Natural killer cell (primary cell): Measurements from ENCODE around the gene ANGEL1. TPM values are rescaled to one million over a fixed set of nuclear protein-coding genes. Genes with fewer than 3 reads are reported as not detected.
A peak's percentile ranks its signal among the peaks of the same experiment; 100 is the strongest.

Source experiments
- ATAC-seq, 3 donors: fragments of 150-1000 bp in 2 of 3; fragments of 200-7000 bp in 1 of 3; cut with Tn5 transposase; 1 replicate in 1 of 3; 2 replicates in 2 of 3; pipeline ENCODE4 v1.10.0; 2021; ENCODE audit warnings: mild to moderate bottlenecking in 2 of 3, moderate library complexity in 2 of 3
- DNase-seq, 2 donors: peaks; one replicate each; pipeline versions ENCODE4 v3.0.0 to v3.0.0-alpha.2; 2013 to 2021; ENCODE audit warnings: mixed read lengths in 1 of 2
- H3K27ac ChIP-seq: one replicate; pipeline ENCODE4 v1.5.1; 2013; ENCODE audit warnings: mild to moderate bottlenecking, low read length
- H3K27me3 ChIP-seq: one replicate; pipeline ENCODE4 v1.6.1; 2013; ENCODE audit warnings: low read length; ENCODE audit not compliant: control insufficient read depth, insufficient read depth
- H3K36me3 ChIP-seq: one replicate; pipeline ENCODE4 v1.6.1; 2013; ENCODE audit warnings: low read length; ENCODE audit not compliant: control insufficient read depth, insufficient read depth
- H3K4me1 ChIP-seq: one replicate; pipeline ENCODE4 v1.6.1; 2013; ENCODE audit warnings: low read length; ENCODE audit not compliant: control insufficient read depth, insufficient read depth
- H3K4me3 ChIP-seq: one replicate; pipeline ENCODE4 v1.5.1; 2013; ENCODE audit warnings: low read length
- H3K9me3 ChIP-seq: one replicate; pipeline ENCODE4 v1.6.1; 2013; ENCODE audit warnings: low read length; ENCODE audit not compliant: control insufficient read depth, insufficient read depth
- H3K27ac Mint-ChIP-seq, 2 donors: one replicate each; pipeline ENCODE4 v1.8.0; 2022; ENCODE audit warnings: mild to moderate bottlenecking in 2 of 2, mixed read lengths in 2 of 2, moderate library complexity in 1 of 2
- H3K27me3 Mint-ChIP-seq, 2 donors: one replicate each; pipeline ENCODE4 v1.8.0; 2022; ENCODE audit warnings: low read depth in 2 of 2, mixed read lengths in 2 of 2
- H3K36me3 Mint-ChIP-seq: one replicate; pipeline ENCODE4 v1.8.0; 2022; ENCODE audit warnings: mixed read lengths
- H3K4me1 Mint-ChIP-seq, 2 donors: one replicate each; pipeline ENCODE4 v1.8.0; 2022; ENCODE audit warnings: mixed read lengths in 2 of 2
- H3K4me3 Mint-ChIP-seq: one replicate; pipeline ENCODE4 v1.8.0; 2022; ENCODE audit warnings: mild to moderate bottlenecking, moderate library complexity, mixed read lengths
- H3K9me3 Mint-ChIP-seq, 2 donors: one replicate each; pipeline ENCODE4 v1.8.0; 2022; ENCODE audit warnings: mixed read lengths in 2 of 2
- CTCF ChIP-seq: fragments of 200-600 bp; IDR thresholded peaks from one replicate; pipeline ENCODE4 v1.8.0; 2022; ENCODE audit warnings: antibody characterized with exemption
- WGBS: methylation state at CpG from one replicate; pipeline ENCODE4 v1.1.7; 2013; ENCODE audit warnings: missing lambda C conversion rate; ENCODE audit not compliant: insufficient coverage; 5-methylcytosine and 5-hydroxymethylcytosine counted together
- intact Hi-C: fragments of 100-400 bp; cut with micrococcal nuclease; formaldehyde crosslinking; loops from one replicate; pipeline ENCODE4 v1.14.2; 2022
- total RNA-seq, 4 donors: library from RNA; stranded (reverse); fragments of 120-200 nt in 1 of 4; gene quantifications; one replicate each; pipeline versions ENCODE4 v1.2.3 to v1.2.4, GENCODE V29; 2013 to 2022

ANGEL1 gene
- total RNA-seq, 3 donors from 2014 or later (not counting 1 experiment from before 2014, with no cell fraction given), result 12.2 to 20.2 (median 17.2) TPM

DNA sequence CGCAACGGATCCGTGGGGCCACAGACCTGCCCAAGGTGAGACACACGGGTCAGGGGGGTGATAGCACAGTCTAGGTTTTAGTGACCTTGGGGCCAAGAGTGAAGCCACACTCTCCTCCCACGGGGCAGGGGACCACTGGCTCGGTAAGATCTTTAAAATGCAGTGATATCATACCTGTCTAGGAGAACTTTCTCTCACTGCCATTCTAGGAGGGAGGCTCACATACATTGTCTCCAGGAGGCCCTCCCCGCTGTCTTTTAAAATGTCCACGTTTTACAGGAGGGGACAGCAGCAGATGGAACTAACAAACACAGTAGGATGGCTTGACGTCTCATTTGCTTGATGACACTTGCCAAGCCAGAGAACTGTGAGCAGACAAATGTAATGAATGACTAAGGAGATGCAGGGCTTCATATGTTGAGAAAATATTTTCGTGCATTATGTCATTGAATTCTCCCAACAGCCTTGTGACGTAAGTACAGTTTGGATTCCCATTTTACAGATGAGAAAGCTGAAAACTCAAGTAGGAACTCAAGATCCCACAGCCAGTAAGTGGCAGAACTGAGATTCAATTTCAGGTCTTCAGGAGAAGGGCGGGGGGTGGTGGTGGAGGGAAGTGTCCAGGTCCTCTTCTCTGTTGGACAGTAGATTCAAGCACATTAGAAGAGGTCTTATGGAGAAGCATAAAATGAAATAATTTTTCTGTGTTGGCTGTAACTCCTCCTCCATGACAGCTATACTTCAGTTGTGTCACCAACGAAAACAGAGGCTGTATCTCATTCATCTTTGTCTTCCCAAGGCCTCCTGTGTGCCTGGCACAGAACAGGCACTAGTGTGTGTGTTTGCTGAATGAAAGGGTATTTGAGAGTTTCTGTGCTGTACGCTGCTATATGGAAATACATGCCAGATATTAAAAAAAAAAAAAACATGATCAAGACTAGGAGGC is 49.3 kb downstream of the ANGEL1 start:
- H3K27ac Mint-ChIP-seq, result peak overlapping the region; percentile 16 to 31
- peaks cover under 1 to 3% of the 10 kb centered on the region in 2 donors for H3K27me3 Mint-ChIP-seq
- peaks cover 7 to 24% of the 10 kb centered on the region in 2 donors for H3K4me1 Mint-ChIP-seq
- TF ChIP-seq CTCF, result no peak
- no peaks in the 10 kb centered on the region for H3K9me3 Mint-ChIP-seq
- intact Hi-C loops, result no loop called here
- ATAC-seq (no peak), DNase-seq (no peak)
- Histone ChIP-seq H3K9me3 (no peaks in the 10 kb centered on the region), H3K27me3 (no peaks in the 10 kb centered on the region), H3K4me1 (peaks cover 25% of the 10 kb centered on the region), H3K36me3 (no peaks in the 10 kb centered on the region), H3K27ac (no peak overlapping the region), H3K4me3 (no peak overlapping the region)
- WGBS, result 92% methylated on average over 14 of the region's 14 CpGs
- H3K4me3 Mint-ChIP-seq, result peak overlapping the region; percentile 88
- no peaks in the 10 kb centered on the region for H3K36me3 Mint-ChIP-seq

DNA sequence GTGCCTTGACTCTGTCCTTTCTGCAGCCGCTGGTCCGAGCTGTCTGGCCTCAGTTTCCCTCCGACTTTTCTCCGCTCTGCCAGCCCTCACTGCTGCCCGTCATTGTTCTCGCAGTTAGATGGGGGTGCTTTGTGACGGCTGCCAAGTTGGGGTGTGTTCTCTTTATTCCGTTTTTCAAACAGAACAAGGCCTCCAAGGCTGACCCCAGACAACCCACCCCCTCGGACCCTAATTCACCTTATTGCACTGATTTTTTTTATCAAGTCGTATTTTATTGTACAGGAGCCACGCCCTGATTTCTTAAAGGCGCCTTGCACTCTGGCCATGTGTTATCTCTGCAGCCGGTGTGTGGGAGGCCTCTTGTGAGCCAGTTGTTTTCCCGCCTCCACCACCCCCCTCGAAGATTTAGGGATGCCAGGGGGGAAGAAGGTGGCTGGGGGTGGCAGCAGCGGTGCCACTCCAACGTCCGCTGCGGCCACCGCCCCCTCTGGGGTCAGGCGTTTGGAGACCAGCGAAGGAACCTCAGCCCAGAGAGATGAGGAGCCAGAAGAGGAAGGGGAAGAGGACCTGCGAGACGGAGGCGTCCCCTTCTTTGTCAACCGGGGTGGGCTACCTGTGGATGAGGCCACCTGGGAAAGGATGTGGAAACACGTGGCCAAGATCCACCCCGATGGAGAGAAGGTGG is 50.1 kb downstream of the ANGEL1 start:
- Histone ChIP-seq H3K27me3 (no peaks in the 10 kb centered on the region), H3K4me1 (peaks cover 17% of the 10 kb centered on the region), H3K9me3 (no peaks in the 10 kb centered on the region), H3K4me3 (peak overlapping the region; percentile 42), H3K27ac (no peak overlapping the region), H3K36me3 (no peaks in the 10 kb centered on the region)
- no peaks in the 10 kb centered on the region for H3K9me3 Mint-ChIP-seq
- ATAC-seq, result no peak
- H3K4me1 Mint-ChIP-seq, result peaks cover 7 to 17% of the 10 kb centered on the region in 2 donors
- H3K4me3 Mint-ChIP-seq, result peak overlapping the region; percentile 88
- DNase-seq, result no peak
- no peaks in the 10 kb centered on the region for H3K36me3 Mint-ChIP-seq
- 45% methylated on average over 27 of the region's 28 CpGs for WGBS
- intact Hi-C loops, result no loop called here
- no peak for TF ChIP-seq CTCF
- peaks cover 7 to 8% of the 10 kb centered on the region in 2 donors for H3K27me3 Mint-ChIP-seq
- peak overlapping the region; percentile 50 to 65 for H3K27ac Mint-ChIP-seq

DNA sequence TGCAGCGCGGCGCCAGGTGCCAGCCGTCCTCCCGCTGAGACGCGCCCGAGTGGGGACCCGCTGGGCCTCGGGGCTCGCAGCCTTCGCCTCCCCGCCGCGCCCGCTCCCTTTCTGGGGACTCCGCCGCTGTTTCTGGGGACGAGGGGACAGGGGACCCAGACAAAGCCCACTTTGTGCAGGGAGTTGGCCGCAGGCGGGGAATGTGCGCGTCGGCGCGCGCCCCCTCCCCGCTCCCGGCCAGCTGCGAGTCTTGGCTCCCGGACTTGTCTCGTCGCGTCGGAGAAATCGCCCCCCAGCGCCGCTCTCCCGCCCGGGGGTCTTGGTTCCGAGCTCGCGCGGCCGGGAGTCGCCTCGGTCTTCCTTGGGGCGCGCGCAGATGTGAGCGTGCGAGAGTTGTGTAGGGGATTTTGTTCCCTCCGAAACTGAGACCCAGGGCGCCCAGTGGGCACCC is 50.7 kb downstream of the ANGEL1 start:
- Histone ChIP-seq H3K27ac (no peak overlapping the region), H3K4me3 (peak overlapping the region; percentile 42), H3K9me3 (no peaks in the 10 kb centered on the region), H3K27me3 (no peaks in the 10 kb centered on the region), H3K36me3 (no peaks in the 10 kb centered on the region), H3K4me1 (peaks cover 15% of the 10 kb centered on the region)
- under 1% methylated on average over 54 of the region's 54 CpGs for WGBS
- ATAC-seq, result peak in 2 of 3 donors; percentile 3 to 5
- intact Hi-C loops, result no loop called here
- DNase-seq, result no peak
- Mint-ChIP-seq H3K4me3 (peak overlapping the region; percentile 88), H3K4me1 (peaks cover 7 to 17% of the 10 kb centered on the region in 2 donors), H3K9me3 (no peaks in the 10 kb centered on the region), H3K27me3 (peaks cover 7 to 8% of the 10 kb centered on the region in 2 donors), H3K27ac (peak overlapping the region; percentile 50 to 65), H3K36me3 (no peaks in the 10 kb centered on the region)
- no peak for TF ChIP-seq CTCF
